Left ventricle myocardium inferior (tissue), 1 donor: ENCODE measurements around the gene ORAI1. TPM values are rescaled to one million over a fixed set of nuclear protein-coding genes. Genes with fewer than 3 reads are reported as not detected.
"Not testable (repeated sequence)": the region's sequence is repeated elsewhere in the genome, so short reads cannot be mapped to it uniquely, and the experiment has no call there.

ENCODE experiments used
- DNase-seq: peaks from one replicate; pipeline ENCODE4 v3.0.0-alpha.2; 2020
- H3K27ac ChIP-seq: fragments of 200-600 bp; replicated peaks from 2 replicates; pipeline ENCODE4 v1.8.0; 2021
- H3K27me3 ChIP-seq: fragments of 200-600 bp; 2 replicates; pipeline ENCODE4 v1.8.0; 2021; ENCODE audit warnings: low read depth
- H3K36me3 ChIP-seq: fragments of 200-600 bp; 2 replicates; pipeline ENCODE4 v1.8.0; 2021
- H3K4me1 ChIP-seq: fragments of 200-600 bp; 2 replicates; pipeline ENCODE4 v1.8.0; 2021
- H3K4me3 ChIP-seq: fragments of 200-600 bp; 2 replicates; pipeline ENCODE4 v1.8.0; 2021; ENCODE audit warnings: mild to moderate bottlenecking, moderate library complexity
- H3K9me3 ChIP-seq: fragments of 200-600 bp; replicated peaks from 2 replicates; pipeline ENCODE4 v1.8.0; 2021
- intact Hi-C: fragments of 100-400 bp; cut with micrococcal nuclease; formaldehyde crosslinking; loops from one replicate; pipeline ENCODE4 v1.11.0; 2022
- total RNA-seq: library from RNA; stranded (reverse); fragmentation: NEBNext Ultra II Directional; extraction: Animal tissue kit (Norgen Biotek cat#: 25700); gene quantifications from one replicate; pipeline ENCODE4 v1.2.1, GENCODE V29; 2021
- TF ChIP-seq, protein P1 (sequence below): fragments of 200-600 bp; IDR thresholded peaks from 2 replicates; pipeline ENCODE4 v1.8.0; 2021; ENCODE audit warnings: antibody characterized with exemption, mild to moderate bottlenecking, borderline replicate concordance
- donor health status: DM: no; HTN: yes; CAD: no; lungs with severe emphysema.

ORAI1 gene
- total RNA-seq, 1 donor from 2014 or later = 11.4 TPM

DNA sequence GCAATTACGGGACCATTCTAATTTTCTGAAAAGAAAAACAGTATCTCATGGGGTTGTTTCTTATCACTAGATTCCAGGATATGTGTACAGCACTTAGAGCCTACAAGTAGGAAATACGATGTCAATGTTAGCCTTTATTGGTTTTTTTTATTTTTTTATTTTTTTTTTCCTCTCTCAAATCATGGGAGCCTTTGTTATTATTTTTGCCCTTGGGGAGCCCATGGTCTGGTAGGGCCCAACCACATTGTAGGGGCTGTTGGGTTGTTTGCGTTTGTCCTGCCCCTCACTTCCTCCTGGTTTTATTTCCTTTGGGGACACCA, 37.2 kb downstream of the ORAI1 start:
- no peaks in the 10 kb centered on the region for H3K9me3 ChIP-seq
- TF ChIP-seq, protein P1, sequence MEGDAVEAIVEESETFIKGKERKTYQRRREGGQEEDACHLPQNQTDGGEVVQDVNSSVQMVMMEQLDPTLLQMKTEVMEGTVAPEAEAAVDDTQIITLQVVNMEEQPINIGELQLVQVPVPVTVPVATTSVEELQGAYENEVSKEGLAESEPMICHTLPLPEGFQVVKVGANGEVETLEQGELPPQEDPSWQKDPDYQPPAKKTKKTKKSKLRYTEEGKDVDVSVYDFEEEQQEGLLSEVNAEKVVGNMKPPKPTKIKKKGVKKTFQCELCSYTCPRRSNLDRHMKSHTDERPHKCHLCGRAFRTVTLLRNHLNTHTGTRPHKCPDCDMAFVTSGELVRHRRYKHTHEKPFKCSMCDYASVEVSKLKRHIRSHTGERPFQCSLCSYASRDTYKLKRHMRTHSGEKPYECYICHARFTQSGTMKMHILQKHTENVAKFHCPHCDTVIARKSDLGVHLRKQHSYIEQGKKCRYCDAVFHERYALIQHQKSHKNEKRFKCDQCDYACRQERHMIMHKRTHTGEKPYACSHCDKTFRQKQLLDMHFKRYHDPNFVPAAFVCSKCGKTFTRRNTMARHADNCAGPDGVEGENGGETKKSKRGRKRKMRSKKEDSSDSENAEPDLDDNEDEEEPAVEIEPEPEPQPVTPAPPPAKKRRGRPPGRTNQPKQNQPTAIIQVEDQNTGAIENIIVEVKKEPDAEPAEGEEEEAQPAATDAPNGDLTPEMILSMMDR = no peak
- no peak overlapping the region for H3K4me3 ChIP-seq
- intact Hi-C loops = no loop called here
- peaks cover 10% of the 10 kb centered on the region for H3K4me1 ChIP-seq
- no peak overlapping the region for H3K27ac ChIP-seq
- no peaks in the 10 kb centered on the region for H3K27me3 ChIP-seq
- no peak for DNase-seq
- no peaks in the 10 kb centered on the region for H3K36me3 ChIP-seq

DNA sequence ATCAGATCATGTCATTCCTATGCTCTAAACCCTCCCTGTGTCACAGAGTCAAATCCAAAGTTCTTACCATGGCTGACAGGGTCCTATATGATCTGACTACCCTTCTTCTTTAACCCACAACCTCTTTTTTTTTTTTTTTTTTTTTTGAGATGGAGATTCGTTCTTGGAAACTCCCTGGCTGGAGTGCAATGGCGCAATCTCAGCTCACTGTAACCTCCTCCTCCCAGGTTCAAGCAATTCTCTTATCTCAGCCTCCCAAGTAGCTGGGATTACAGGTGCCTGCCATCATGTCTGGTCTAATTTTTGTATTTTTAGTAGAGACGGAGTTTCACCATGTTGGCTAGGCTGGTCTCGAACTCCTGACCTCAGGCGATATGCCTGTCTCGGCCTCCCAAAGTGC, 40.5 kb downstream of the ORAI1 start:
- intact Hi-C loops, DNase-seq, H3K9me3 ChIP-seq, H3K27ac ChIP-seq, H3K27me3 ChIP-seq, H3K36me3 ChIP-seq, H3K4me3 ChIP-seq, H3K4me1 ChIP-seq: not testable (repeated sequence)

DNA sequence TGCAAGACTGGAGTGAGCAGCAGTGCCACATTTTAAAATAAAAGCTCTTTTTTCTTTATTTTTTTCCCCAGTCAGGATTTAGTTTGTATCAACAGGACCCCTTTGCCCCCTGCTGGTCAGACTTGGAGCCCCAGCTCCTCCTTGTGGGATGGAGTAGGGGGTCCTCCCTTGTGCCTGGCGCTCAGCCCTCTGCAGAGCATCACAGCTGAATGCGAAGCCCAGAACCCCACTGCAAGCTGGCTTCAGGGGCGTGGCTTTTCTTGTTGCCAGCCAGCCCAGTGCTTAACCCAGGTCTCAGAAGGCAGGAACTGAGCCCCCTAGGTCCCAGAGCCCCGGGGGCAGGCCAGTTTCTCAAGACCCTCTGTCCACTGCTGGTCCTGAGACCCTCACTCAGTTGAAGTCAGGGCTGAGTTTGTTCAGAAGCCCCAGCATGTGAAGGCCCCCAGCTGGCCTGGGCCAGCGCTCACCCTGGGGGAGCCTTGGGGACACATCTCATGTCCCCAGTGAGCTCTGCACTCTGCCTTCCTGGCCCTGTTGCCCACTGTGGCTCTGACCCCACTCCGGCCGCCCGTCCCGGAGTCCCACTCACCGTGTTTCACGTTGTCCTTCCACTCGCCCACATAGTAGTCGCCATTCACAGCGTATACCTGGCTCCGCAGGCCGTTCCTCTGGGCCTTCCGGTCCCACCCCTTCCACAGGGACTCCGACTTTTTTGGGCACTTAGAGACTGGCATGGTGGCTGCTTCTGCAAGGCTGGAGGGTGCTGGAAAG, 42.6 kb downstream of the ORAI1 start:
- H3K27ac ChIP-seq = no peak overlapping the region
- TF ChIP-seq, protein P1 = peak; percentile 65
- H3K36me3 ChIP-seq = no peaks in the 10 kb centered on the region
- peaks cover 4% of the 10 kb centered on the region for H3K27me3 ChIP-seq
- intact Hi-C loops = no loop called here
- no peak overlapping the region for H3K4me3 ChIP-seq
- no peak for DNase-seq
- H3K9me3 ChIP-seq = no peaks in the 10 kb centered on the region
- peaks cover 8% of the 10 kb centered on the region for H3K4me1 ChIP-seq

DNA sequence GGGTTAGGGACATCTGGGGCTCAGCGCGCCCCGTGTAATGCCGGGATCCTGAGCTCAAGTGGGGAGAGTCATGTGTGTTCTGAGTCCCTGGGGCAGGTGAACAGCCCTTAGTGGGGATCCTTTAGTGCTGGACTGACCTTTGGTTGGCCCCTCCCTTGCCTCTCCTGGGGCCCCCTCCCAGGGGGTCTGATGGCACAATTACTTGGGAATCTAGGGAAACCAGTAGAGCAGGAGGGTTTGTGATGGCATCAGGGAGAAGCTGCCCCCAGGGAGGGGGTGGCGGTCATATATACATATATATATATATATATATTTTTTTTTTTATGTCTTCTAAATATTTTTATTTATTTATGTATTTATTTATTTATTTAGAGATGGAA, 43.2 kb downstream of the ORAI1 start, which contains the start of gene MORN3:
TSS of gene MORN3 (minus strand) at position 134 of the 380 bp plus-strand sequence. CDS start 171 bp downstream, outside the sequence.
- no peak within 1 kb of the TSS for H3K27ac ChIP-seq
- no peaks in the 10 kb centered on the region for H3K9me3 ChIP-seq
- intact Hi-C loops = no loop called here
- H3K36me3 ChIP-seq = no peaks in the 10 kb centered on the region
- DNase-seq = no peak
- H3K4me1 ChIP-seq = peaks cover 8% of the 10 kb centered on the region
- TF ChIP-seq, protein P1 = no peak
- no peak within 1 kb of the TSS for H3K4me3 ChIP-seq
- H3K27me3 ChIP-seq = peaks cover 4% of the 10 kb centered on the region

DNA sequence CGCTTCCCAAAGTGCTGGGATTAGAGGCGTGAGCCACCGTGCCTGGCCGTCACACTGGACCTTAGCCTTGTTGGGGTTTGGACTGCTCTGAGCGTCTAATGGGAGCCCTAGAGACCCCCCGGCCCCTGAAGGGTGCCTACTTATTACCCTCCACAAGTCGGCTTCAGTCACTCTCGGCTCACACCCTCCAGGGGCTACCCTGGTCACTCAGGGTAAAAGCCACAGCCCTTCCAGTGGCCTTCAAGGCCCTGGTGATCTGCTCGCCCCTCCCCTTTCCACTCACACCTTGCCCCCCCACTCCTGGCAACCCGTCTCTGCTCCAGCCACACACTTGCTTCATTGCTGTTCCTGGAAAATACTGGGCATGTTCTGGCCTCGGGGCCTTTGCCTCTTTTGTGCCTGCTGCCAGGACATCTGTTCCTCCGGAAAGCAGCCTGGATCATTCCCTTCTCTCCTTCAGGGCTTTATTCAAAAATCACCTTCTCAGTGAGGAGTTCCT, 46.7 kb downstream of the ORAI1 start:
- Histone ChIP-seq H3K27ac (peak overlapping the region; percentile 4), H3K9me3 (no peaks in the 10 kb centered on the region), H3K36me3 (no peaks in the 10 kb centered on the region), H3K27me3 (peaks cover 4% of the 10 kb centered on the region), H3K4me1 (peaks cover 8% of the 10 kb centered on the region), H3K4me3 (peak overlapping the region; percentile 69)
- intact Hi-C loops = loop anchor here (5.0 kb wide), 1 partner anchor 121 kb away; no protein-coding TSS in a partner anchor
- TF ChIP-seq, protein P1 = no peak
- no peak for DNase-seq

DNA sequence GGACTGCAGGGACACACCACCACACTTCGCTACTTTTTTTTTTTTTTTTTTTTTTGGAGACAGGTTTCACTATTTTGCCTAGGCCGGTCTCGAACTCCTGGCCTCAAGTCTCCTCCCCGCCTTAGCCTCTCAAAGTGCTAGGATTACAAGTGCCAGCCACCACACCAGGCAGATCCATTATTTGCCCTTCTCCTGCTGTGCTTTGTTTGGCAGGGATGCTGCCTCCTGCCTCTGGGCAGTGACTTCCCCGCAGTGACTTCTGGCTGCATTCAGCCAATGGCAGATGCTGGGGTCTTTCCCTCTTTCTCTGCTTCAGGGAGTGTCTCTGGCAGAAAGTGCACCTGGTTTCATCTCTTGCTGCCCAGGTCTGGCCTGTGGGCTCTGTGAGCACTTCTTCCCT, 49.9 kb downstream of the ORAI1 start:
- Histone ChIP-seq H3K27me3 (peaks cover 4% of the 10 kb centered on the region), H3K4me1 (peaks cover 8% of the 10 kb centered on the region), H3K4me3 (no peak overlapping the region), H3K27ac (no peak overlapping the region), H3K9me3 (no peaks in the 10 kb centered on the region), H3K36me3 (no peaks in the 10 kb centered on the region)
- no peak for DNase-seq
- TF ChIP-seq, protein P1 = no peak
- intact Hi-C loops = no loop called here
